ENCODE measurements around the gene KPNA6. TPM values are rescaled to one million over a fixed set of nuclear protein-coding genes. Genes with fewer than 3 reads are reported as not detected.
A peak's percentile ranks its signal among the peaks of the same experiment; 100 is the strongest.

Gene KPNA6
- total RNA-seq, 1 donor, result 96.7 TPM

- peak; percentile 24 for DNase-seq (ENCODE audit: low read depth)
- no peak for TF ChIP-seq CTCF (IDR thresholded peaks at IDR 0.05; ENCODE audit: insufficient read depth, low read depth, low read length)
- H3K4me3 ChIP-seq (ENCODE audit: low read depth, low read length), result no peak overlapping the region
Measured at GRCh38 chr1:32068957-32069588, 38.8 kb upstream of the KPNA6 start.

- DNase-seq (ENCODE audit: low read depth), result peak; percentile 67
- TF ChIP-seq CTCF (IDR thresholded peaks at IDR 0.05; ENCODE audit: insufficient read depth, low read depth, low read length), result no peak
- H3K4me3 ChIP-seq (ENCODE audit: low read depth, low read length), result peak overlapping the region; percentile 86
Measured at GRCh38 chr1:32071758-32072621, 35.9 kb upstream of the KPNA6 start.

- peak; percentile 3 for TF ChIP-seq CTCF (IDR thresholded peaks at IDR 0.05; ENCODE audit: insufficient read depth, low read depth, low read length)
- peak; percentile 96 for DNase-seq (ENCODE audit: low read depth)
- peak within 1 kb of the TSS; percentile 86 for H3K4me3 ChIP-seq (ENCODE audit: low read depth, low read length)
Measured at GRCh38 chr1:32072622-32073298, 35.1 kb upstream of the KPNA6 start, which contains the start of gene TMEM39B. TSS of gene TMEM39B (plus strand) at chr1:32072939. CDS start at chr1:32073048, 109 bp downstream.

- H3K4me3 ChIP-seq (ENCODE audit: low read depth, low read length), result peak overlapping the region; percentile 86
- TF ChIP-seq CTCF (IDR thresholded peaks at IDR 0.05; ENCODE audit: insufficient read depth, low read depth, low read length), result peak; percentile 25
- DNase-seq (ENCODE audit: low read depth), result no peak
Measured at GRCh38 chr1:32073299-32074229, 34.3 kb upstream of the KPNA6 start.

GRCh38 chr1:32074841-32075240 is 33.0 kb upstream of the KPNA6 start:
- no peak for DNase-seq (ENCODE audit: low read depth)
- no peak for TF ChIP-seq CTCF (IDR thresholded peaks at IDR 0.05; ENCODE audit: insufficient read depth, low read depth, low read length)

GRCh38 chr1:32077451-32077850 is 30.4 kb upstream of the KPNA6 start:
- TF ChIP-seq CTCF (IDR thresholded peaks at IDR 0.05; ENCODE audit: insufficient read depth, low read depth, low read length), result no peak
- no peak for DNase-seq (ENCODE audit: low read depth)
- no peak overlapping the region for H3K4me3 ChIP-seq (ENCODE audit: low read depth, low read length)

More at GRCh38 chr1:32074841-32075240, 33.0 kb upstream of the KPNA6 start:
- H3K4me3 ChIP-seq (ENCODE audit: low read depth, low read length), result no peak overlapping the region
